ENCODE measurements around the gene TREX2.

DNA sequence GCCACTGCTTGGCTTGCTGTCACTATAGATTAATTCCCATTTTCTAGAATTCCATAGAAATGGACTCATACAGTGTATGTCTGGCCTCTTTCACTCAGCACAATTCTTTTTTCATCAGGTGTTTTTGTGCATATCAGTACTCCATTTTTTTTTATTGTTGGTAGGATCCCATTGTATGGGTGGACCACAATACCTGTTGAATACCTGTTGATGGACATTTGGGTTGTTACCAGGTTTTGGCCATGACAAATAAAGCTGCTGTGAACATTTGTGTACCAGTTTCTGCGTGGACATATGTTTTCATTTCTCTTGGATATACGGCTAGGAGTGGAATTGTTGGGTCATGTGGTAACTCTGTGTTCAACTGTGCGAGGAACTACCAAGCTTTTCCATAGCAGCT lies 19.7 kb downstream of the TREX2 start:
- TF ChIP-seq, protein P1, sequence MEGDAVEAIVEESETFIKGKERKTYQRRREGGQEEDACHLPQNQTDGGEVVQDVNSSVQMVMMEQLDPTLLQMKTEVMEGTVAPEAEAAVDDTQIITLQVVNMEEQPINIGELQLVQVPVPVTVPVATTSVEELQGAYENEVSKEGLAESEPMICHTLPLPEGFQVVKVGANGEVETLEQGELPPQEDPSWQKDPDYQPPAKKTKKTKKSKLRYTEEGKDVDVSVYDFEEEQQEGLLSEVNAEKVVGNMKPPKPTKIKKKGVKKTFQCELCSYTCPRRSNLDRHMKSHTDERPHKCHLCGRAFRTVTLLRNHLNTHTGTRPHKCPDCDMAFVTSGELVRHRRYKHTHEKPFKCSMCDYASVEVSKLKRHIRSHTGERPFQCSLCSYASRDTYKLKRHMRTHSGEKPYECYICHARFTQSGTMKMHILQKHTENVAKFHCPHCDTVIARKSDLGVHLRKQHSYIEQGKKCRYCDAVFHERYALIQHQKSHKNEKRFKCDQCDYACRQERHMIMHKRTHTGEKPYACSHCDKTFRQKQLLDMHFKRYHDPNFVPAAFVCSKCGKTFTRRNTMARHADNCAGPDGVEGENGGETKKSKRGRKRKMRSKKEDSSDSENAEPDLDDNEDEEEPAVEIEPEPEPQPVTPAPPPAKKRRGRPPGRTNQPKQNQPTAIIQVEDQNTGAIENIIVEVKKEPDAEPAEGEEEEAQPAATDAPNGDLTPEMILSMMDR (IDR thresholded peaks at IDR 0.05): no peak
- TF ChIP-seq POLR2A (IDR thresholded peaks at IDR 0.05): no peak
